Ovary (tissue), 3 donors: ENCODE results near the gene MUC3A.

Source experiments
- CTCF ChIP-seq, 3 donors: fragments of 450-650 bp in 2 of 3; fragments of 200-600 bp in 1 of 3; IDR thresholded peaks; one replicate each; pipeline versions ENCODE4 v1.5.1 to v1.8.0; 2016 to 2022; ENCODE audit warnings: antibody characterized with exemption in 3 of 3, mild to moderate bottlenecking in 1 of 3
- EP300 ChIP-seq: sonication (generic); formaldehyde crosslinking; IDR thresholded peaks from one replicate; pipeline ENCODE4 v1.6.1; 2017; ENCODE audit warnings: antibody characterized with exemption
- POLR2A ChIP-seq: fragments of 450-650 bp; IDR thresholded peaks from one replicate; pipeline ENCODE4 v1.6.1; 2017; ENCODE audit warnings: antibody characterized with exemption, mild to moderate bottlenecking, moderate library complexity
- donor health status: DM: no; HTN: no; CAD: no.

- TF ChIP-seq CTCF (IDR thresholded peaks at IDR 0.05) (no peak), EP300 (no peak), POLR2A (no peak)
Measured at GRCh38 chr7:100933734-100934133, 15.6 kb upstream of the MUC3A start.
